ENCODE measurements around the gene FAM20C.

Gene FAM20C

DNA sequence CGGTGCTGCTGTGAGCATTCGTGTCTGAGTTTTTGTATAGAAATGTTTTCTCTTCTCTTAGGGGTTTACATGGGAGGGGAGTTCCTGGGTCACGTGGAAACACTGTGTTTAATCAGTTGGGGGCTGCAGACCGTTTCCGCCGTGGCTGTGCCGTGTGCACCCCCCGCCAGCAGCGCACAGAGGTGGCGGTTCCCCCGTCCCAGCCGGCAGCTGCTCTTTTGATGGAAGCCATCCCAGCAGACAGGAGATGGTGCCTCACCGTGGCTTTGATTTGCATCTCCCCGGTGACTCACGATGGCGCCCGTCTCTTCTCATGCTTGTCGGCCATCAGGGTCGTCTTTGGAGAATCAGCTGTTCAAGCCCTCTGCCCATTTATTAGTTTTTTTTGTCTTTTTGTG, 62.7 kb downstream of the FAM20C start:
- DNase-seq: no peak

DNA sequence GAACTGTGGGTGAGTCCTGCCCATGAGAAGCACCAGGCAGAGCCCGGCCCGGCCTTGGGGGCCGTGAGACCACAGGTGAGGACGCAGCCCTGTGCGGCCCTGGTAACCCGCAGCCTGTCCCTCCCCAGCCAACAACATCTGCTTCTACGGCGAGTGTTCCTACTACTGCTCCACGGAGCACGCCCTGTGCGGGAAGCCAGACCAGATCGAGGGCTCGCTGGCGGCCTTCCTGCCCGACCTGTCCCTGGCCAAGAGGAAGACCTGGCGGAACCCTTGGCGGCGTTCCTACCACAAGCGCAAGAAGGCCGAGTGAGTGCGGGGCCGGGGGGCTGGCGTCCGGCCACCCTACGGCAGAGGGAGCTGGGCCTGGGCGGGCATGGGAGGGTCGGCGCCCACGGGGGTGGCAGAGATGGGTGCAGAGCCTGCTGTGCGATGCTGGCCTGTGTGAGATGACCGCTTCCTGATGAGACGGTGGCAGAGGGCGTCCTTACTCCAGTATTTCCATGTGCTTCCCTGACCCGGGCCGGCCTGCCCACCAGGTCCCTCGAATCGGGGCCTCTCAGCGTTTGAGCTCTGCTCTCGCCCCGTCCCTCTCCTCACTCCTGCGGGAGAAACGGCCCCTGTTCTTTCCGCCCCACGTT, 63.5 kb downstream of the FAM20C start:
- no peak for DNase-seq

DNA sequence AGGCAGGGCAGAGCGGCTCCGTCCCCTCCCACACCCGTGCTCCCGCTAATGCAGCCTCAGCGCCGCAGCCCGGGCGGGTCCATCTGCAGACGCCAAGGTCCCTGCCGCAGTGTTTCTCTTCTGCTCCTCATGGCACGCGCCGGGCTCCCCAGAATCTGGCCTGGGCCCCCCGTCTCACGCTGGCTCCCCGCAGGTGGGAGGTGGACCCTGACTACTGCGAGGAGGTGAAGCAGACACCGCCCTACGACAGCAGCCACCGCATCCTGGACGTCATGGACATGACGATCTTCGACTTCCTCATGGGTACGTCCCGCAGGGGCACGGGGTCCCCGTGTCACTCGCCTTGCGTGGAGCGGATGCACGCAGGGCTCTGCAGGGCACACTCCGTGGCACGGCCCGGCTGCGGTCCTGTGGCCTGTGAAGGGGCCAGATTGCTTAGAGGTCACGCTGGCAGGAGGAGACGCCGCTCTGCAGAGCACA, 64.1 kb downstream of the FAM20C start:
- DNase-seq: no peak

DNA sequence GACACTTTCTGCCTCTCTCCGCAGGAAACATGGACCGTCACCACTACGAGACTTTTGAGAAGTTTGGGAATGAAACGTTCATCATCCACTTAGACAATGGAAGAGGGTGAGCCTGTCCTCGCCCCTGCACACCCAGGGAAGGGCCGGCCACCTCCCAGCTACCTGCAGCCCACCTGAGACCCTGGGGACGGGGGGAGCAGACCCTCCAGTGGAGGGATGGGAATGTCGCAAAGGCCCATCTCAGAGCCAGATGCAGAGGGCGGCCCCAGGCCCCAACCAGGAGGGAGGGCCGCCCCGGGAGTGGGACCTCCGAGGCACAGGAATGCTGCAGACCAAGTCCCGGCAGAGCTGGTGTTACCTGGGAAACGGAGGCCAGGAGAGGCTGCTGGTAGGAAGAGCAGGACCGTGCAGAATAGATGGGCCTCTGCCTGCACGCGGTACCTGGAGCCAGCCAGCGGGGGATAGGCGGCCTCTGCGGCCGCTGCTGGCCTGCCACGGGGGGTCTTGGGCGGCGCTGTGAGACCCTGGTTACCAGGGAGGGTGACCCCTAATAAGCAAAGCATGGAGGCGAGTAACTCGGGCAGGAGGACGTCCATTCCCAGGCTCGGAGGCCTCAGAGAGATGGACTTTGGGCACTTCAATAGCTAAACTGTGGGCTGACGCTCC, 64.7 kb downstream of the FAM20C start:
- no peak for DNase-seq

DNA sequence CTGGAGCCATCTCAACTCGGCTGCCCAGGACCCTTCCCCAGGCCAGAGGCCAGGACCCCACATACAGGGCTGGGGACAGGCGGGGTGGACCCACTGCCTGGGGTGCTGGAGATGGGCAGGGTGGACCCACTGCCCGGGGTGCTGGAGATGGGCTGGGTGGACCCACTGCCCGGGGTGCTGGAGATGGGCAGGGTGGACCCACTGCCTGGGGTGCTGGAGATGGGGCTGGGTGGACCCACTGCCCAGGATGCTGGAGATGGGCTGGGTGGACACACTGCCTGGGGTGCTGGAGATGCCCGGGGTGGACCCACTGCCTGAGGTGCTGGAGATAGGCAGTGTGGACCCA, 65.2 kb downstream of the FAM20C start:
- no peak for DNase-seq

DNA sequence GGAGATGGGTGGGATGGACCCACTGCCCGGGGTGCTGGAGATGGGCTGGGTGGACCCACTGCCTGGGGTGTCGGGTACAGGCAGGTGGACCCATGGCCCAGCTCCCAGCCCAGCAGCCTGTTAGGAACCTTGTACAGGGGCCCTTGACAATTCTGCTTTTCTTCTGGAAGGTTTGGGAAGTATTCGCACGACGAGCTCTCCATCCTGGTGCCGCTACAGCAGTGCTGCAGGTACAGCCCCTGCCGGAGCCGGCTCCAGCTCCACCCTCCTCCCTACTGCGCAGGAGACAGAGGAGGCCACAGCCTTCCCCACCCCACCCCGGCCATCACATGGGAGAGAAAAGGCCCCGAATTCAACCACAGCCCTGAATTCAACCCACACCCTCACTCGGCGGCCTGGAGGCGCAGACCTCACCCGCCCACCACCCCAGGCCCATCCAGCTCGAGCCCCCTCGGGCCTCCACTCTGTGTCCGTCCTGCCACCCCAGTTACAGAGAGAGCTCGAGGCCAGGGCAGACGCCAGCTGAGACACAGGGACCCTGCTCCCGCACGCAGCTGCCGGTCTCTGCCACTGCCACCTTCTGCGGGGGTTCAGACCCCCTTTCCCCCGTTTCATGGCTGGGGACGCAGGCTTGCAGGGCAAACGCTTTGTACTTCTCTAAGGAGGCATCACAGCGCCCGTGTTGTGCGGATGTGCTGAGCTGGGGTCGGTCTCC, 66.3 kb downstream of the FAM20C start:
- no peak for DNase-seq

DNA sequence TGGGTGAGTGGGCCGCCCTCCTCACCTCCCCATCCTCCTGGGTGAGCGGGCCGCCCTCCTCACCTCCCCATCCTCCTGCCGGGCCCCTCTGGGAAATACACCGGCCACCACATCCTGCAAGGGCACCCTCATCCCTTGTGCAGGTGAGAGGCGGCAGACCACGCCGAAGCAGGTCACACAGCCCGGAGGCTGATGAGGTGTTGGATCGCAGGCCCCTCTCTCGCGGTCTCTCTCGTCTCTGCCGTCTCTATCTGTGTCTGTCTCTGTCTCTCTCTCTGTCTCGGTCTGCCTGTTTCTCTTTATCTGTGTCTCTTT, 66.8 kb downstream of the FAM20C start:
- no peak for DNase-seq

DNA sequence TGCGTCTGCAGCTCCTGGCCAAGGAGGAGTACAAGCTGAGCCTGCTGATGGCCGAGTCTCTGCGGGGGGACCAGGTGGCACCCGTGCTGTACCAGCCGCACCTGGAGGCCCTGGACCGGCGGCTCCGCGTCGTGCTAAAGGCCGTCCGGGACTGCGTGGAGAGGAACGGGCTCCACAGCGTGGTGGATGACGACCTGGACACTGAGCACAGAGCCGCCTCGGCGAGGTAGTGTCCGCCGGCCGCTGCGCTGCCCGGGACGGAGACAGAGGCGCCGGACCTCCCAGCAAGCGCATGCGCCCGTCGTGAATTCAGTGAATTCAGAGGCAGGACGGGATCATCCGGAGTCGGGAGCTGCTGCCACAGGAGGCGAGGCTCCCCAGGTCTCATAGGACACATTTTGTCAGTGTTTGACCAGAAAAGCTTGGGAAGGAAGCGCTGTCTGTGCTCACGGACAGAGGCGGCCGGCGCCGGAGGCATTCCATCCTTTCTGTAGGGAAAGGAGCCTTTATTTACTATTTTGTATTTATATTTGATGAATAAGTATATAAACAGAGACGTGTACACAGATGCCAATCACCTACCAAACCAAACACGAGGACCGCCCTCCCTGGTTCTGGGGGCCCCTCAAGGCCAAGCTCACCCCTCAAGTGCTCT, 67.5 kb downstream of the FAM20C start:
- DNase-seq: no peak

GRCh38 chr7:260441-261281, 68.3 kb downstream of the FAM20C start:
- DNase-seq: no peak

DNA sequence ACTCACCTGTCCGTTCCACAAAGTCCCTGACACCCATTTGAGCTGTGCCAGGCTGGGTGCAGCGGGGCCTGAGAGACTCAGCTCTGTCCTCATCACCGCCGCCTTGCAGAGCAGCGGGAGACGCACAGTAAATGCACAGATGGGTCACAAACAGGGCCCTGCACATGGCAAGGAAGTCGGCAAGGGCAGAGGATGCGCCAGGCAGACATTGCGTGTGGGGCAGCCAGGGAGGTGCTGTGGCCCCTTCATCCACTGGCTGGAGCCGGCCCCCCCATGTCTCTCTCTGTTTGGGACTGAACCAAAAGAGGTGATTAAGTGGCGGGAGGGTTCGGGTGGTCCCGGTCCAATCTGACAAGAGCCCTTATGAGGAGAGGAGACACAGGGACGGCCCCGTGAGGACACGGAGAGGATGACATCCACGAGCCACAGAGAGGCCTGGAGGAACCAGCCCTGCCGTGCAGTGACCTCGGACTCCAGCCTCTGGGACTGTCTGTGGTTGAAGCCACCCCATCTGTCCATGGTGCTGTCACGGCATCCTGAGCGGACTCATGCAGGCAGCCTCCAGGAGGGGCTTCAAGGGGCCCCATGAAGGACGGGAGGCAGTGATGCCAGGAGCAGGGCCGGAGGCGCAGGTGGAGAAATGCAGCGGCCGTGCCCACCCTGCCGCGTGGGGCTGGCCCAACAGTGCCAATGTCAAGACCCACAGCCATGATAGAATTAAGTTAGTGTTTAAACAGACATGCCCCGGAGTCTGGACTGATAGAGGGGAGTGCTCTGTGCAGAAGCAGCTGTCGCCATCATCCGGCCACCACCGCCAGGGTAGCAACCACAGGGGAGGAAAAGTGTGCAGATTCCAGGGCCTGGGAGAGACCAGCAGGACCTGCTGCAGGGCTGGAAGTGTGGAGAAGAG, 69.2 kb downstream of the FAM20C start:
- no peak for DNase-seq

DNA sequence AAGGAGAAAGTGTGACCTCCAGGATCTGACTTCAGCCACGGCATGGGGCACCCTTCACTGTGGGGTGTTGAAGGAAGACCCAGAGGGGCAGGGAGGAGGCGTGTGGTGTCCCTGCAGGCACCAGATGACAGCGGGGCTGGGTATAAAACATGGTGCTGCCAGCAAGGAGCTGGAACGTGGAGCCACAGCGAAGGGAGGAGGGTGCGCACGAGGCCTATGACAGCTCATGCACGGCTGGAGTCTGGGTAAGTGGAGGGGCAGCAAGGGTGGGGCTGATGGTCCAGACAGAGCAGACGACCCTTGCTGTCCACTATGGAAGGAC, 69.8 kb downstream of the FAM20C start:
- DNase-seq: no peak

DNA sequence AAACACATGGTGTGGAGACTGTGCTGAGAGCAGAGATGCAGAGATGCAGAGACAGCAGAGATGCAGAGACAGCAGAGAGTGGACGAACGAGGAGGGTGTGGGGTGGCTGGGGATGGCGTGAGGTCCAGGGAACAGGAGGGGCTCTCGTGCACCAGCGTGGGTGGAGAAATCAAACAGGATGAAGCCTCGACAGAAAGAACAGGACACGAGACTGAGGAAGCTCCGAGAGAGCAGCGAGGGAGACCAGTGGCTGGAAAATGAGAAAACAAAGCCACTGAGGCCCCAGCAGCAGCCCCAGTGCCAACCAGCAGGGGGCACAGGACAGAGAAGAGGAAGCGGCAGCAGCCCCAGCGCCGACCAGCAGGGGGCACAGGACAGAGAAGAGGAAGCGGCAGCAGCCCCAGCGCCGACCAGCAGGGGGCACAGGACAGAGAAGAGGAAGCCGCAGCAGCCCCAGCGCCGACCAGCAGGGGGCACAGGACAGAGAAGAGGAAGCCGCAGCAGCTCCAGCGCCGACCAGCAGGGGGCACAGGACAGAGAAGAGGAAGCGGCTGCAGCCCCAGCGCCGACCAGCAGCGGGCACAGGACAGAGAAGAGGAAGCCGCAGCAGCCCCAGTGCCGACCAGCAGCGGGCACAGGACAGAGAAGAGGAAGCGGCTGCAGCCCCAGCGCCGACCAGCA, 70.4 kb downstream of the FAM20C start:
- DNase-seq: peak in 3 of 58 donors; percentile 38 to 49 (median 44)

- peak in 5 of 58 donors; percentile 17 to 69 (median 47) for DNase-seq
Measured at GRCh38 chr7:263483-264351, 71.3 kb downstream of the FAM20C start.

DNA sequence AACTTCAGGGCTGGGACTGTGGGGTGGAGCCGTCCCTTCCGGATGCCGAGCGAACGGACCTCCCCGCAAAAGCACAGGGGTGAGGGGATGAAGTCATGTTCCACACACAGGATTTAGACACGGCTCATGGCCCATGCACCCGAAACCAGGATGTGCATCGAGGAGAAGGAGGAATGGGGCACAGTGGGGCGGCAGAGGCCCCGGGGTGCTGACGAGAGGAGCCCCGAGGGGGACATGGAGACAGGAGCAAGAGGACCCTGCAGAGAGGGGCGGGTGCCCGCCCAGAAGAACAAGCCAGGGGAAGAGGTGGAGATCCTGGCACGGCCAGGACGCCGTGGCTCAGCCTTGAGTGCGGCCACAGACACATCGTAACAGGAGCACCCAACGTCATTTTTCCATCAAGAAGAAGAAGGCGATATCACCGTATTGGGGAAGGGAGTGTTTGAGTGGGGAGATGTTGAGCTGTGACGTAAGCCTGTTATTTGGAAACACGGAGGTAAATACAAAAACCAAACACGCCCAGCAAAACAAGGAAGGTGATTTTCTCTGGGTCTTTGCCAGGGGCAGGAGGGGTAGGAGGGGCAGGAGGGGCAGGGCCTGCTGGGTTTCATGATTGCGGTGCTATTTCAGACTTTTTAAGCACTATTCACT, 72.3 kb downstream of the FAM20C start:
- no peak for DNase-seq

DNA sequence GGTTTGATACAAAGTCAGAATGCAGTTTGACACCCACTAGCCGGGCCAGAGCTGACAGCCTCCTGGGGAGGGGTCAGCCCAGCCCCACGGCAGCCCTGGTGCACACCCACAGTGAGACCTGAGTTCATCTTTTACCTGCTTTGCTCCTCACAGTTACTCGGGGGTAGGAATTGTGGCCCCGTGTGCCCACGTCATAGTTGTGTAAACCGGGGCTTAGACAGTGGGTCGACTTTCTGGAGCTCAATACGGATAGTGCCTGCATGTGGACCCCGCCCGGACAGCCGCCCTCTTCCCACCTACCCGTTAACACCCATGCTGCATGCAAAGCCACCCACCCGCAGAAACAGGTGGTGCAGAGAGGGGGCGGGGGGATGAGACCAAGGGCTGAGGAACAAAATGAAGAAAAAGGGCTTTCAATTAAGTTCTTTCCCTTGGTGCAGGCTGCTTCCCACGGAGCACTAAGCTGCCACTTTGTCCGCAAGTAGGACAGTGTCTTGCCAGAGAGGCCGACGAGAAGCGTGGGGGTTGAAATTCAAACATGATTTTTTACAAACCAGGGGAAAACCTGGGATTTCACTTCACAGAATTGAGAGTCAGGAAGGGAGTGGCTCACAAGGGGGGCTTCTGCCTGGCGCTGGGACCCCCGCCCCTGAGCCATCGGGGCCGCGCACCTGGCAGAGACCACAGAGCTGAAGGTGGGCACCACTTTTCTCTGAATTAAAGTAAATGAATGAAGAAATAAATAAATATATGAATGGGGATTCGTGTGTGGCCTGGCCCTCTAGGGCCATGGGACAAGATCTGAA, 73.0 kb downstream of the FAM20C start:
- DNase-seq: peak in 1 of 58 donors; percentile 7

DNA sequence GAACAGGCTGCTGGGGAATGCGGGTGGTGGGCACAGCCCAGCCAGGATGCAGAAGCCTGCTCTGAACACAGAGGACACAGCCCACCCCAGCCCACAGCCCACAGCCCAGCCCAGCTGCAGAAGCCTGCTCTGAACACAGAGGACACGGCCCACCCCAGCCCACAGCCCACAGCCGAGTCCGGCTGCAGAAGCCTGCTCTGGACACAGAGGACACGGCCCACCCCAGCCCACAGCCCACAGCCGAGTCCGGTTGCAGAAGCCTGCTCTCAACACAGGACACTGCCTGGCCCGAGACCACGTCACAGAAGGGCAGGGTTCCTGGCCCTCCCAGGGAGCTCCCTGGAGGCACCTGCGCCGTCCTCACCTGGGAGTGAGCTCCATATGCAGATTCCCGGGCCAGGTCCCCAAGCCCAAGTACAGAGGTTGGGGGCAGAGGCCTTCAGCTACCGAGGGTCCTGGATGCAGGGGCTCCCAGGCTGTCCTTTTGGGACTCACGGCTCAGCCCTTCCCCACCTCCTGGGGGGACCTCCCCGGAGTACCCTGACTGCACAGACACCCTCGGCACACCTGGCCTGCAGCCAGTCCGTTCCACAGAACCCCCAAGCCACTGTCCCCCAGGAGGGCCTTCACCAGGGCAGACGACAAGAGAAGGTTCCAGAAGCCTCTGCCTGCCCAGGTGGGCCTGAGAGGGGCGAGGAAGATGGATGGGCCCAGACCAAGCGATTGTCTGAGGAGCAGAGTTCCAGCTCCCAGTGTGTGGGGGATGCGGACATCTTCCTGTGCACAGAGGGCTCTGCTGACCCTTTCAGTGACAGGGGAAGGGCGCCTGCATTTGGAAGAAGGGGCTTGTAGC, 73.9 kb downstream of the FAM20C start:
- no peak for DNase-seq

All from anterior cingulate cortex (tissue), 58 donors.